Body of pancreas (tissue), 4 donors: ENCODE results near the gene SLC16A10.

Experiments
- POLR2A ChIP-seq, 3 donors: fragments of 450-650 bp; IDR thresholded peaks; one replicate each; pipeline ENCODE4 v1.6.1; 2016; ENCODE audit warnings: antibody characterized with exemption in 3 of 3, mild to moderate bottlenecking in 2 of 3
- TF ChIP-seq, protein P1 (sequence below), 7 experiments: fragments of 450-650 bp in 4 of 7; fragments of 200-600 bp in 3 of 7; sonication (generic) in 3 of 7; IDR thresholded peaks; one replicate each; pipeline ENCODE4 v1.5.1; 2016 to 2019; ENCODE audit warnings: antibody characterized with exemption in 7 of 7

DNA sequence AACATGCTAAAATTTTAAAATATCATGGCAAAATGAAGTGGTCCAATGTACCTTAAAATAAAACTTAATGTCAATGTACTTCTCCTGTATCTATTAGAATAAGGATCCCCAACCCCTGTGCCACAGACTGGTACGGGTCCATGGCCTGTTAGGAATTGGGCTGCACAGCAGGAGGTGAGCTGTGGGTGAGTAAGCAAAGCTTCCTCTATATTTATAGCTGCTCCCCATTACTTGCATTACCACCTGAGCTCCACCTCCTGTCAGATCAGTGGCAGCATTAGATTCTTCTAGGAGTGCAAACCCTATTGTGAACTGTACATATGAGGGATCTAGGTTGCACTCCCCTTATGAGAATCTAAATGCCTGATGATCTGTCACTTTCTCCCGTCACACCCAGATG is 86.0 kb downstream of the SLC16A10 start:
- TF ChIP-seq POLR2A (IDR thresholded peaks at IDR 0.05) = no peak
- TF ChIP-seq, protein P1, sequence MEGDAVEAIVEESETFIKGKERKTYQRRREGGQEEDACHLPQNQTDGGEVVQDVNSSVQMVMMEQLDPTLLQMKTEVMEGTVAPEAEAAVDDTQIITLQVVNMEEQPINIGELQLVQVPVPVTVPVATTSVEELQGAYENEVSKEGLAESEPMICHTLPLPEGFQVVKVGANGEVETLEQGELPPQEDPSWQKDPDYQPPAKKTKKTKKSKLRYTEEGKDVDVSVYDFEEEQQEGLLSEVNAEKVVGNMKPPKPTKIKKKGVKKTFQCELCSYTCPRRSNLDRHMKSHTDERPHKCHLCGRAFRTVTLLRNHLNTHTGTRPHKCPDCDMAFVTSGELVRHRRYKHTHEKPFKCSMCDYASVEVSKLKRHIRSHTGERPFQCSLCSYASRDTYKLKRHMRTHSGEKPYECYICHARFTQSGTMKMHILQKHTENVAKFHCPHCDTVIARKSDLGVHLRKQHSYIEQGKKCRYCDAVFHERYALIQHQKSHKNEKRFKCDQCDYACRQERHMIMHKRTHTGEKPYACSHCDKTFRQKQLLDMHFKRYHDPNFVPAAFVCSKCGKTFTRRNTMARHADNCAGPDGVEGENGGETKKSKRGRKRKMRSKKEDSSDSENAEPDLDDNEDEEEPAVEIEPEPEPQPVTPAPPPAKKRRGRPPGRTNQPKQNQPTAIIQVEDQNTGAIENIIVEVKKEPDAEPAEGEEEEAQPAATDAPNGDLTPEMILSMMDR (IDR thresholded peaks at IDR 0.05) = no peak
